ENCODE data around the gene FBXW11.

FBXW11 gene

DNA sequence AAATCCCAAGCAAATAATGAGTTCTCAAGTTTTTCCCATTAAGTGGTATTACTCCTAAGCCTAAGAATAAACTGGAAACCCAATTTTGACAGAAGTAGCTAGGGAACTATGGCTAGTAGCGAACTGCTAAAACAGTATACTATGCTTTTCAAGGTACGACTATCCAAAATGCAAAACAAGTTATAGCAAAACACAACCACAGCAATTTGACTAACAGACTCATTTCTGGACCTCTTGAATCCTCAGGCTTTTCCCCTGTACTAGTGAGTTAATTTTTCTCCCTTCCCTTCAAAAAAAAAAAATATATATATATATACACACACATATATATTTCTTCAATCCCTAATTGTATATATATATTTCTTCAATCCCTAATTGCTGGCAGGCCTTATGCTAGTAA lies 7.3 kb downstream of the FBXW11 start:
- TF ChIP-seq, protein P1, sequence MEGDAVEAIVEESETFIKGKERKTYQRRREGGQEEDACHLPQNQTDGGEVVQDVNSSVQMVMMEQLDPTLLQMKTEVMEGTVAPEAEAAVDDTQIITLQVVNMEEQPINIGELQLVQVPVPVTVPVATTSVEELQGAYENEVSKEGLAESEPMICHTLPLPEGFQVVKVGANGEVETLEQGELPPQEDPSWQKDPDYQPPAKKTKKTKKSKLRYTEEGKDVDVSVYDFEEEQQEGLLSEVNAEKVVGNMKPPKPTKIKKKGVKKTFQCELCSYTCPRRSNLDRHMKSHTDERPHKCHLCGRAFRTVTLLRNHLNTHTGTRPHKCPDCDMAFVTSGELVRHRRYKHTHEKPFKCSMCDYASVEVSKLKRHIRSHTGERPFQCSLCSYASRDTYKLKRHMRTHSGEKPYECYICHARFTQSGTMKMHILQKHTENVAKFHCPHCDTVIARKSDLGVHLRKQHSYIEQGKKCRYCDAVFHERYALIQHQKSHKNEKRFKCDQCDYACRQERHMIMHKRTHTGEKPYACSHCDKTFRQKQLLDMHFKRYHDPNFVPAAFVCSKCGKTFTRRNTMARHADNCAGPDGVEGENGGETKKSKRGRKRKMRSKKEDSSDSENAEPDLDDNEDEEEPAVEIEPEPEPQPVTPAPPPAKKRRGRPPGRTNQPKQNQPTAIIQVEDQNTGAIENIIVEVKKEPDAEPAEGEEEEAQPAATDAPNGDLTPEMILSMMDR (IDR thresholded peaks at IDR 0.05; ENCODE audit: extremely low read depth, missing control alignments), result no peak
- no peak for DNase-seq (ENCODE audit: low spot score)

DNA sequence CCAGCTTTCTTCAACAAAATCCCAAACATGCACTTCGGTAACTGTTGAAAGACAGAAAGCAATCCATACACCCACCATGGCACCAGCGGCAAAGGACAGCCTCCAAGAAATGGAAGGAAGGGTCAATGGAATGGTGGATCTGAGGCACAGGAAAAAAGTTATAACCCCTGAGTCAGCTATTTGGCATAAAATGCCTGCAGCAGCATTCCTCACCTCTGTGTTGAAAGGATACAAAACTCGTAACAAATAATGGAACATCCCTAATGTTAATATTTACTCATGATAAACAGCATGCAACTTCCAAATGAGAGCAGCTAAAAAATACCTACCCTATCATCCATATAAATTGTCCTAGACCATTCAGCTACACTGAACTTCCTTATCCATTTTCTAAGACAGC lies 9.4 kb downstream of the FBXW11 start:
- TF ChIP-seq, protein P1 (IDR thresholded peaks at IDR 0.05; ENCODE audit: extremely low read depth, missing control alignments), result no peak
- no peak for DNase-seq (ENCODE audit: low spot score)

DNA sequence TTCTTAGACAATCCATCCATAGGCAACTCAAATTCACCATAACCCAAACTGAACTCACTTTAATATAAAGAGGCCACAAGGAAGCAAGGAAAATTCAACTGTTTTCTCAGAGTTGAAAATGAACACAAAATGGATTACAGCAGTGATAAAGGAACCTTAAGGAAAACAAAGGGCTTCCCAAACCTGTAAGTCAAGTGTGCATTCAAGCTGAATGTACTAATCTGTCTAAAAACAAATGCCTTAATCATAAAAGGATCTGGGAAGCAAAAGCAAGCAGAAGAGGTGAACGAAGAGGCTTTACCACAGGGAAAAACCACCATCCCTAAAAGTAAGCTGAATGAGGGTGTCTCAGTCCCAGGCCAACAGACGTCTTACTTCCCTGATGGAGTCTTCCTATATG lies 13.6 kb downstream of the FBXW11 start:
- DNase-seq (ENCODE audit: low spot score), result no peak
- TF ChIP-seq, protein P1 (IDR thresholded peaks at IDR 0.05; ENCODE audit: extremely low read depth, missing control alignments), result no peak

GRCh38 chr5:171992305-171992704 lies 14.1 kb downstream of the FBXW11 start:
- TF ChIP-seq, protein P1 (IDR thresholded peaks at IDR 0.05; ENCODE audit: extremely low read depth, missing control alignments), result no peak
- DNase-seq (ENCODE audit: low spot score), result no peak

- TF ChIP-seq, protein P1 (IDR thresholded peaks at IDR 0.05; ENCODE audit: extremely low read depth, missing control alignments), result no peak
- DNase-seq (ENCODE audit: low spot score), result no peak
These were observed 15.8 kb downstream of the FBXW11 start for GRCh38 chr5:171990713-171991015.

DNA sequence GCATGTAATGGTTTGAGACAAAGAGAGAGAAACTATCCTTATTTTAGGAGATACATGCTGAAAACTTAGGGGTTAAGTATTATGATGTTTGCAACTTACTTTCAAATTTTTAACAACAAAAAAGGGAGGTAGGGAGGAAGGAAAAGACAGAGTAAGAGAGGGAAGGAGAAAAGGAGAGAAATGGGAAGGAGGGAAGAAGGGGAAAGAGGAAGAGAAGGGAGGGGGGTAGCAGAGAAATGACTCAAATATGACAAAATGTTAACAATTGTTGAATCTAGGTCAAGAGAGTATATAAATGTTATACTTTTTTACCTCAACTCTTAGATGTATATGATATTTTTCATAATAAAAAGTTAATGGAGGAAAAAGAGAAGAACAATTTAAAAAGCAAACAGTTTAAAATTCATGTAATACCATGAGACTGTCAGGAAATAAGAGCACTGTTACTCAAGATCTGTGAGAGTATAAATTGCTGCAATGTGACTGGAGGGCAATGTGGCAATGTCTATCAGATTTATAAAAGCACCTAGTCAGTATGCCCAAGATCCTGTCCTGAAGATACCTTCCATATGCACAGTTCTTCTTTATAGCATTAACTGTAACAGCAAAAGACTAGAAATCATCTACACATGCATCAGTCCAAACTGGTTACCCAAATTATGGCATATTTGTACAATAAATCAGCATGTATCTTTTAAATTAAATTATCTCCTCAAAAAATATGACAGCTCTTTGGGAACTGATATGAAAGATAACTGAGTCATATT lies 16.3 kb downstream of the FBXW11 start:
- no peak for DNase-seq (ENCODE audit: low spot score)
- TF ChIP-seq, protein P1 (IDR thresholded peaks at IDR 0.05; ENCODE audit: extremely low read depth, missing control alignments), result no peak

DNA sequence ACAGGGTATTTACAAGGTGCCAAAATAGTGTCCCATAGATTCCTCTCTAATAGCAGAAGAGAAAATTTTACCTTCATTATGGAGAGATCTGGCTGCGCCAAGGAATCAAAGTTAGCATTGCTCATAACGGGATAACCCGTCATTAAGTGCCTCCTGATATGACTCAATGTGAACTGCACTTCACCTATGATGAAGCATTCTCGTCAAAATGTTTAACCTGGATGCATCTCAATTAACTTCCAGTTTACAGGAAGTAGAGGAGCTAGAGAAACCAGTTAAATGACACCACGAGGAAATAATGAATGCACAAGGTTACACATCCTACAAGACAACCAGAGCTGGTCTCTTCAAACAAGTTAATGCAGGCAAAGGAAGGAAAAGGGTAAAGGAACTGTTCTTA lies 17.2 kb downstream of the FBXW11 start:
- DNase-seq (ENCODE audit: low spot score), result no peak
- TF ChIP-seq, protein P1 (IDR thresholded peaks at IDR 0.05; ENCODE audit: extremely low read depth, missing control alignments), result no peak
